CD14-positive monocyte (primary cell): ENCODE data around the gene CYP2S1. TPM values are rescaled to one million over a fixed set of nuclear protein-coding genes. Genes with fewer than 3 reads are reported as not detected.
A peak's percentile ranks its signal among the peaks of the same experiment; 100 is the strongest.

Experiments used
- DNase-seq, 3 donors: peaks; one replicate each; pipeline ENCODE4 v3.0.0-alpha.2; 2011 to 2022
- H2AFZ ChIP-seq: 2 replicates; pipeline ENCODE4 v1.6.0; 2012; ENCODE audit warnings: mild to moderate bottlenecking, low read depth, low read length, inconsistent platforms; ENCODE audit not compliant: insufficient read depth, poor library complexity, severe bottlenecking
- H3K27ac ChIP-seq, 2 donors: 1 replicate in 1 of 2; 2 replicates in 1 of 2; pipeline ENCODE4 v1.5.1; 2012 to 2013; ENCODE audit warnings: low read length in 2 of 2, control low read depth in 1 of 2, inconsistent platforms in 1 of 2, low read depth in 1 of 2, mild to moderate bottlenecking in 1 of 2
- H3K27me3 ChIP-seq, 2 donors: one replicate each; pipeline versions ENCODE4 v1.6.0 to v1.6.1; 2011 to 2013; ENCODE audit warnings: low read length in 2 of 2; ENCODE audit not compliant: control insufficient read depth in 2 of 2, insufficient read depth in 2 of 2
- H3K36me3 ChIP-seq, 2 donors: replicated peaks in 1 of 2; 1 replicate in 1 of 2; 2 replicates in 1 of 2; pipeline versions ENCODE4 v1.5.1 to v1.6.1; 2012 to 2013; ENCODE audit warnings: low read length in 2 of 2, control low read depth in 1 of 2, inconsistent platforms in 1 of 2, mild to moderate bottlenecking in 1 of 2; ENCODE audit not compliant: insufficient read depth in 2 of 2, control insufficient read depth in 1 of 2
- H3K4me1 ChIP-seq, 2 donors: 1 replicate in 1 of 2; 2 replicates in 1 of 2; pipeline versions ENCODE4 v1.5.1 to v1.6.1; 2012 to 2013; ENCODE audit warnings: low read length in 2 of 2, control low read depth in 1 of 2, inconsistent platforms in 1 of 2, mild to moderate bottlenecking in 1 of 2, moderate library complexity in 1 of 2; ENCODE audit not compliant: insufficient read depth in 2 of 2, control insufficient read depth in 1 of 2
- H3K4me2 ChIP-seq: replicated peaks from 2 replicates; pipeline ENCODE3; 2012; ENCODE audit warnings: low read length, moderate library complexity, mild to moderate bottlenecking; ENCODE audit not compliant: poor library complexity, severe bottlenecking; ENCODE audit errors: extremely low read depth
- H3K4me3 ChIP-seq, 3 experiments: fragments of 200-600 bp in 1 of 3; sonication (generic) in 1 of 3; replicated peaks in 1 of 3; 1 replicate in 2 of 3; 2 replicates in 1 of 3; pipeline ENCODE4 v1.5.1; 2011 to 2013; ENCODE audit warnings: low read length in 3 of 3, mild to moderate bottlenecking in 3 of 3, control low read depth in 2 of 3, low read depth in 2 of 3, inconsistent platforms in 1 of 3, moderate library complexity in 1 of 3
- H3K79me2 ChIP-seq: 2 replicates; pipeline ENCODE4 v1.6.0; 2012; ENCODE audit warnings: mild to moderate bottlenecking, control low read depth, inconsistent platforms, low read length, moderate library complexity; ENCODE audit not compliant: insufficient read depth
- H3K9ac ChIP-seq: 2 replicates; pipeline ENCODE4 v1.6.0; 2017; ENCODE audit warnings: low read length, mild to moderate bottlenecking; ENCODE audit not compliant: insufficient read depth, poor library complexity, severe bottlenecking
- H3K9me3 ChIP-seq, 2 donors: replicated peaks in 1 of 2; 1 replicate in 1 of 2; 2 replicates in 1 of 2; pipeline versions ENCODE4 v1.5.1 to v1.6.1; 2012 to 2013; ENCODE audit warnings: low read length in 2 of 2, control low read depth in 1 of 2; ENCODE audit not compliant: control insufficient read depth in 1 of 2, insufficient read depth in 1 of 2
- H4K20me1 ChIP-seq: 2 replicates; pipeline ENCODE4 v1.6.0; 2012; ENCODE audit warnings: mild to moderate bottlenecking, low read length, control low read depth, moderate library complexity; ENCODE audit not compliant: insufficient read depth
- H3K27ac Mint-ChIP-seq, 7 donors: one replicate each; pipeline ENCODE4 v1.8.0; 2020; ENCODE audit warnings: mild to moderate bottlenecking in 7 of 7, mixed read lengths in 7 of 7, moderate library complexity in 6 of 7, inconsistent platforms in 2 of 7
- H3K27me3 Mint-ChIP-seq, 3 donors: one replicate each; pipeline ENCODE4 v1.8.0; 2021 to 2022; ENCODE audit warnings: low read depth in 3 of 3, mild to moderate bottlenecking in 3 of 3, mixed read lengths in 3 of 3, moderate library complexity in 3 of 3, inconsistent platforms in 1 of 3
- H3K36me3 Mint-ChIP-seq, 2 donors: one replicate each; pipeline ENCODE4 v1.8.0; 2020; ENCODE audit warnings: mixed read lengths in 2 of 2, inconsistent platforms in 1 of 2, mild to moderate bottlenecking in 1 of 2
- H3K4me1 Mint-ChIP-seq: one replicate; pipeline ENCODE4 v1.8.0; 2020; ENCODE audit warnings: mild to moderate bottlenecking, mixed read lengths
- H3K4me3 Mint-ChIP-seq, 2 donors: one replicate each; pipeline ENCODE4 v1.8.0; 2020; ENCODE audit warnings: mild to moderate bottlenecking in 2 of 2, mixed read lengths in 2 of 2, moderate library complexity in 1 of 2
- H3K9me3 Mint-ChIP-seq, 7 donors: one replicate each; pipeline ENCODE4 v1.8.0; 2020 to 2022; ENCODE audit warnings: mixed read lengths in 7 of 7, mild to moderate bottlenecking in 6 of 7, moderate library complexity in 6 of 7, inconsistent platforms in 2 of 7
- WGBS: methylation state at CpG from one replicate; pipeline ENCODE4 v1.1.5; 2013; ENCODE audit warnings: missing lambda C conversion rate; ENCODE audit not compliant: insufficient coverage; 5-methylcytosine and 5-hydroxymethylcytosine counted together
- intact Hi-C, 2 donors: fragments of 100-400 bp; cut with micrococcal nuclease; formaldehyde crosslinking; loops; one replicate each; pipeline versions ENCODE4 v1.15.0 to v1.15.1; 2023
- polyA plus RNA-seq, 3 donors: library from polyadenylated mRNA; depleted of rRNA in 1 of 3; unstranded in 2 of 3; stranded (reverse) in 1 of 3; fragments of 300-500 nt in 2 of 3; fragments of >200 nt in 1 of 3; fragmentation: Illumina TruSeq in 2 of 3; gene quantifications; 1 replicate in 2 of 3; 2 replicates in 1 of 3; pipeline ENCODE4 v1.2.3, GENCODE V29; 2012 to 2021
- TF ChIP-seq, protein P1 (sequence below): fragments of 200-600 bp; IDR thresholded peaks from one replicate; pipeline ENCODE4 v1.8.0; 2022; ENCODE audit warnings: antibody characterized with exemption, mild to moderate bottlenecking

The CYP2S1 gene
- polyA plus RNA-seq, 3 donors, result 8.9 to 20.3 (median 10.3) TPM

DNA sequence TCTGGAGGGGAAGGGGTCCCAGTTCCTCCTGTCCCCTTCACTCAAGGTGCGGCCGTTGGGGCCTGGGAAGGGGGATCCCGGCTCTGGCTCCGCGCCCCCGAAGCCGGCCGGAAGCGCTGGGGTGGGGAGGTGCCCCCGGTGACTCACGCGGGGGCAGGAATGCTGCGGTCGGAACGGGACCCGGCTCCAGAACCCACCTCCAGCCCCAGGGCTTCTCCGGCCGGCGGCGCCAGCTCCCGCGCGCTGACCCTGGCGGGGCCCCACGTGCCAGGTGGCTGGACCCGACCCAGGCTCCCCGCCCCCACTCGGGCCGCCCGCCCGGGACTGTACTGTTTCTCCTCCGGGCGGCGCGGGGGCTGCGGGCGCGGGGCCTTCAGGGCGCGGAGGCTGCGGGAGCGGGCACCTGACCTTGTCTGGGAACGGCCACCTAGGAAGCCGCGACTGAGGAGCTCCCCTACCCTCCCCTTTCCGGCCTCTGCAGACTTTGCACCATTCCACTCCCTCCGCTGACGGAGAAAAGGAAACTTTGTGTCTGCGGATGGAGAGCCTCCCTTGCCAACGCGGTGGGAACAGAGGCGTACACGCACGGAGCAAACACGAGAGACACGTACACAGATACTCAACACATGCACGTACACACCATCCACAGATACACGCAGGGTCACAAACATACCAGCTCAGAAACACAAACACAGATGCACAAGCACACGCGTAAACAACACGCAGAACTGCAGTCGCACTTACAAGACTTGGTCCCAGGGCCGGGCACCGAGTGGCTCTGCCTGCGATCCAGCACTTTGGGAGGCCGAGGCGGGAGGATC is 33.2 kb downstream of the CYP2S1 start:
- Histone ChIP-seq H3K36me3 (no peaks in the 10 kb centered on the region), H3K4me2 (peak overlapping the region; percentile 82), H4K20me1 (no peaks in the 10 kb centered on the region), H3K9me3 (no peaks in the 10 kb centered on the region), H3K27ac (no peak overlapping the region), H3K27me3 (peaks cover 3 to 23% of the 10 kb centered on the region in 2 donors), H3K4me1 (peaks cover 11 to 15% of the 10 kb centered on the region in 2 donors), H3K9ac (peak overlapping the region; percentile 49), H2AFZ (peak overlapping the region; percentile 79), H3K79me2 (no peaks in the 10 kb centered on the region), H3K4me3 (peak overlapping the region; percentile 23 to 75 (median 51))
- TF ChIP-seq, protein P1, sequence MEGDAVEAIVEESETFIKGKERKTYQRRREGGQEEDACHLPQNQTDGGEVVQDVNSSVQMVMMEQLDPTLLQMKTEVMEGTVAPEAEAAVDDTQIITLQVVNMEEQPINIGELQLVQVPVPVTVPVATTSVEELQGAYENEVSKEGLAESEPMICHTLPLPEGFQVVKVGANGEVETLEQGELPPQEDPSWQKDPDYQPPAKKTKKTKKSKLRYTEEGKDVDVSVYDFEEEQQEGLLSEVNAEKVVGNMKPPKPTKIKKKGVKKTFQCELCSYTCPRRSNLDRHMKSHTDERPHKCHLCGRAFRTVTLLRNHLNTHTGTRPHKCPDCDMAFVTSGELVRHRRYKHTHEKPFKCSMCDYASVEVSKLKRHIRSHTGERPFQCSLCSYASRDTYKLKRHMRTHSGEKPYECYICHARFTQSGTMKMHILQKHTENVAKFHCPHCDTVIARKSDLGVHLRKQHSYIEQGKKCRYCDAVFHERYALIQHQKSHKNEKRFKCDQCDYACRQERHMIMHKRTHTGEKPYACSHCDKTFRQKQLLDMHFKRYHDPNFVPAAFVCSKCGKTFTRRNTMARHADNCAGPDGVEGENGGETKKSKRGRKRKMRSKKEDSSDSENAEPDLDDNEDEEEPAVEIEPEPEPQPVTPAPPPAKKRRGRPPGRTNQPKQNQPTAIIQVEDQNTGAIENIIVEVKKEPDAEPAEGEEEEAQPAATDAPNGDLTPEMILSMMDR, result no peak
- intact Hi-C loops, result loop anchor here in 1 of 2 donors (5.0 kb wide), 1 partner anchor 36 kb away; the partner anchor contains the start of gene HNRNPUL1
- peak overlapping the region in 5 of 7 donors; percentile 47 to 72 (median 59) for H3K27ac Mint-ChIP-seq
- peaks cover 26% of the 10 kb centered on the region for H3K4me1 Mint-ChIP-seq
- H3K27me3 Mint-ChIP-seq, result peaks cover 35 to 56% (median 38%) of the 10 kb centered on the region in 3 donors
- H3K9me3 Mint-ChIP-seq, result peaks cover 0 to 8% (median 2%) of the 10 kb centered on the region in 7 donors
- H3K4me3 Mint-ChIP-seq, result peak overlapping the region; percentile 76 to 92
- DNase-seq, result peak in 2 of 3 donors; percentile 13 to 43
- WGBS, result 4% methylated on average over 63 of the region's 67 CpGs
- H3K36me3 Mint-ChIP-seq, result peaks cover 0 to 7% of the 10 kb centered on the region in 2 donors

DNA sequence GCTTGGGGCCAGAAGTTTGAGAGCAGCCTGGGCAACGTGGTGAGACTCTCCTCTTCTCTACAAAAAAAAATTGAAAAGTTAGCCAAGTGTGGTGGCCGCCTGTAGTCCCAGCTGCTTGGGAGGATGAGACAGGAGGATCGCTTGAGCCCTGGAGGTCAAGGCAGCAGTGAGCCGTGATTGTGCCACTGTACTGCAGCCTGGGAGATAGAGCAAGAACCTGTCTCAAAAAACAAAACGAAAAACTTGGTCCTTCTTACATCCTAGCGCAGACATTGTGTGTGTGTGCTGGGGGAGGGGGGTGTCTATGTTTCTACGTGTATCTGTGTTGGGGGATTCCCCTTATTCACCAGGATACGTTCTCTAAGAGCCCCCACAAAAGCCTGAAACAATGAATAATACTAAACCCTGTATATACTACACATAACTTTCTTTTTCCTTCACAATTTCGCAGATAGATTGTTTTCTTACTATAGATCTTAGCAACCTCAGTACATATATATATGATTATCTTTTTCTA is 33.9 kb downstream of the CYP2S1 start:
- Mint-ChIP-seq H3K4me3 (peak overlapping the region; percentile 76 to 92), H3K27me3 (peaks cover 35 to 52% (median 38%) of the 10 kb centered on the region in 3 donors), H3K9me3 (peaks cover 0 to 8% (median 2%) of the 10 kb centered on the region in 7 donors), H3K27ac (peak overlapping the region in 1 of 7 donors; percentile 59), H3K4me1 (peaks cover 26% of the 10 kb centered on the region), H3K36me3 (peaks cover 0 to 7% of the 10 kb centered on the region in 2 donors)
- Histone ChIP-seq H3K79me2 (no peaks in the 10 kb centered on the region), H3K27me3 (peaks cover 3 to 23% of the 10 kb centered on the region in 2 donors), H3K27ac (no peak overlapping the region), H3K9ac (peak overlapping the region; percentile 49), H4K20me1 (no peaks in the 10 kb centered on the region), H3K4me2 (peak overlapping the region; percentile 82), H3K9me3 (no peaks in the 10 kb centered on the region), H3K4me3 (peak overlapping the region in 2 of 3 experiments; percentile 23 to 75), H3K4me1 (peaks cover 12 to 16% of the 10 kb centered on the region in 2 donors), H2AFZ (peak overlapping the region; percentile 79), H3K36me3 (no peaks in the 10 kb centered on the region)
- 76% methylated on average over 3 of the region's 9 CpGs for WGBS
- TF ChIP-seq, protein P1, result no peak
- intact Hi-C loops, result loop anchor here in 1 of 2 donors (5.0 kb wide), 1 partner anchor 35 kb away; the partner anchor contains the start of gene HNRNPUL1
- DNase-seq, result no peak
